ENCODE measurements around the gene LRRC41.

- no peak for TF ChIP-seq POLR2A (IDR thresholded peaks at IDR 0.05)
- no peak for TF ChIP-seq CTCF (IDR thresholded peaks at IDR 0.05)
Observed at GRCh38 chr1:46309401-46310159, 6.2 kb upstream of the LRRC41 start.
